Glutamatergic neuron (in vitro differentiated cells): ENCODE results near the gene ADAMTS6. TPM values are rescaled to one million over a fixed set of nuclear protein-coding genes. Genes with fewer than 3 reads are reported as not detected.

Source experiments
- DNase-seq: peaks from one replicate; pipeline ENCODE4 v3.0.0; 2022
- H3K27ac Mint-ChIP-seq: one replicate; pipeline ENCODE4 v1.8.0; 2020; ENCODE audit warnings: mild to moderate bottlenecking, mixed read lengths, inconsistent platforms; ENCODE audit not compliant: unreplicated experiment
- H3K27me3 Mint-ChIP-seq: one replicate; pipeline ENCODE4 v1.8.0; 2020; ENCODE audit warnings: mild to moderate bottlenecking, moderate library complexity, mixed read lengths, inconsistent platforms; ENCODE audit not compliant: unreplicated experiment
- H3K36me3 Mint-ChIP-seq: one replicate; pipeline ENCODE4 v1.8.0; 2020; ENCODE audit warnings: mild to moderate bottlenecking, mixed read lengths, inconsistent platforms; ENCODE audit not compliant: unreplicated experiment
- H3K4me1 Mint-ChIP-seq: one replicate; pipeline ENCODE4 v1.8.0; 2020; ENCODE audit warnings: mild to moderate bottlenecking, low read depth, mixed read lengths, inconsistent platforms; ENCODE audit not compliant: unreplicated experiment
- H3K4me3 Mint-ChIP-seq: one replicate; pipeline ENCODE4 v1.8.0; 2020; ENCODE audit warnings: mild to moderate bottlenecking, mixed read lengths, inconsistent platforms; ENCODE audit not compliant: unreplicated experiment
- H3K9me3 Mint-ChIP-seq: one replicate; pipeline ENCODE4 v1.8.0; 2020; ENCODE audit warnings: mild to moderate bottlenecking, moderate library complexity, mixed read lengths, inconsistent platforms; ENCODE audit not compliant: unreplicated experiment
- CTCF ChIP-seq: fragments of 200-600 bp; sonication (generic); IDR thresholded peaks from one replicate; pipeline ENCODE4 v1.5.0; 2021; ENCODE audit not compliant: partially characterized antibody, unreplicated experiment
- total RNA-seq: library from RNA; stranded (reverse); fragmentation: NEBNext Ultra II Directional; extraction: Animal tissue kit (Norgen Biotek cat#: 25700); gene quantifications from one replicate; pipeline ENCODE4 v1.2.1, GENCODE V29; 2021; ENCODE audit not compliant: unreplicated experiment

ADAMTS6 gene
- total RNA-seq, 1 donor from 2014 or later = 2.1 TPM

GRCh38 chr5:65474130-65474711, 7.5 kb downstream of the ADAMTS6 start:
- H3K27me3 Mint-ChIP-seq = no peaks in the 10 kb centered on the region
- H3K4me1 Mint-ChIP-seq = no peaks in the 10 kb centered on the region
- H3K9me3 Mint-ChIP-seq = no peaks in the 10 kb centered on the region
- H3K36me3 Mint-ChIP-seq = no peaks in the 10 kb centered on the region
- no peak overlapping the region for H3K4me3 Mint-ChIP-seq
- no peak for DNase-seq
- no peak for TF ChIP-seq CTCF
- no peak overlapping the region for H3K27ac Mint-ChIP-seq

GRCh38 chr5:65468633-65469032, 13.1 kb downstream of the ADAMTS6 start:
- Mint-ChIP-seq H3K27ac (no peak overlapping the region), H3K9me3 (no peaks in the 10 kb centered on the region), H3K4me3 (no peak overlapping the region), H3K36me3 (no peaks in the 10 kb centered on the region), H3K4me1 (no peaks in the 10 kb centered on the region), H3K27me3 (no peaks in the 10 kb centered on the region)
- DNase-seq = no peak
- no peak for TF ChIP-seq CTCF

GRCh38 chr5:65462139-65462705, 19.5 kb downstream of the ADAMTS6 start:
- Mint-ChIP-seq H3K9me3 (no peaks in the 10 kb centered on the region), H3K4me3 (no peak overlapping the region), H3K4me1 (no peaks in the 10 kb centered on the region), H3K27me3 (no peaks in the 10 kb centered on the region), H3K36me3 (no peaks in the 10 kb centered on the region), H3K27ac (no peak overlapping the region)
- no peak for TF ChIP-seq CTCF
- no peak for DNase-seq

GRCh38 chr5:65461490-65461889, 20.2 kb downstream of the ADAMTS6 start:
- no peaks in the 10 kb centered on the region for H3K27me3 Mint-ChIP-seq
- H3K9me3 Mint-ChIP-seq = no peaks in the 10 kb centered on the region
- H3K4me1 Mint-ChIP-seq = no peaks in the 10 kb centered on the region
- no peaks in the 10 kb centered on the region for H3K36me3 Mint-ChIP-seq
- no peak for TF ChIP-seq CTCF
- no peak overlapping the region for H3K27ac Mint-ChIP-seq
- no peak overlapping the region for H3K4me3 Mint-ChIP-seq
- DNase-seq = no peak

- Mint-ChIP-seq H3K9me3 (no peaks in the 10 kb centered on the region), H3K4me1 (no peaks in the 10 kb centered on the region), H3K27ac (no peak overlapping the region), H3K36me3 (no peaks in the 10 kb centered on the region), H3K27me3 (no peaks in the 10 kb centered on the region), H3K4me3 (no peak overlapping the region)
- no peak for TF ChIP-seq CTCF
- no peak for DNase-seq
Observed at GRCh38 chr5:65459995-65460394, 21.7 kb downstream of the ADAMTS6 start.
